Peyer's patch (tissue), 4 donors: ENCODE data around the gene PAQR6.

Experiments
- CTCF ChIP-seq, 6 experiments: fragments of 450-650 bp in 4 of 6; fragments of 200-600 bp in 2 of 6; sonication (generic) in 1 of 6; IDR thresholded peaks; one replicate each; pipeline ENCODE4 v1.5.1; 2017 to 2019; ENCODE audit warnings: antibody characterized with exemption in 6 of 6, mild to moderate bottlenecking in 3 of 6, moderate library complexity in 1 of 6
- POLR2A ChIP-seq, 2 donors: fragments of 450-650 bp; IDR thresholded peaks; one replicate each; pipeline ENCODE4 v1.5.1; 2017; ENCODE audit warnings: antibody characterized with exemption in 2 of 2, mild to moderate bottlenecking in 2 of 2, moderate library complexity in 2 of 2

GRCh38 chr1:156282479-156283222 lies 34.8 kb upstream of the PAQR6 start, which contains the start of gene SMG5:
- TF ChIP-seq POLR2A (IDR thresholded peaks at IDR 0.05), result peak; percentile 91 to 93
- no peak for TF ChIP-seq CTCF (IDR thresholded peaks at IDR 0.05)
